Immature natural killer cell (primary cell): ENCODE measurements around the gene PASK. TPM values are rescaled to one million over a fixed set of nuclear protein-coding genes. Genes with fewer than 3 reads are reported as not detected.
"Not testable (repeated sequence)": the region's sequence is repeated elsewhere in the genome, so short reads cannot be mapped to it uniquely, and the experiment has no call there.

Experiments used
- DNase-seq, 3 donors: peaks; one replicate each; pipeline ENCODE4 v3.0.0; 2022; ENCODE audit warnings: mixed read lengths in 1 of 3
- H3K27ac Mint-ChIP-seq, 6 donors: one replicate each; pipeline ENCODE4 v1.8.0; 2020; ENCODE audit warnings: mixed read lengths in 6 of 6, mild to moderate bottlenecking in 5 of 6, inconsistent platforms in 4 of 6, moderate library complexity in 3 of 6
- H3K27me3 Mint-ChIP-seq, 3 donors: one replicate each; pipeline ENCODE4 v1.8.0; 2020 to 2021; ENCODE audit warnings: low read depth in 3 of 3, mild to moderate bottlenecking in 3 of 3, mixed read lengths in 3 of 3, moderate library complexity in 3 of 3, inconsistent platforms in 1 of 3
- H3K36me3 Mint-ChIP-seq, 3 donors: one replicate each; pipeline ENCODE4 v1.8.0; 2020; ENCODE audit warnings: mixed read lengths in 3 of 3, inconsistent platforms in 2 of 3, mild to moderate bottlenecking in 2 of 3
- H3K4me1 Mint-ChIP-seq, 2 donors: one replicate each; pipeline ENCODE4 v1.8.0; 2020; ENCODE audit warnings: inconsistent platforms in 2 of 2, mild to moderate bottlenecking in 2 of 2, mixed read lengths in 2 of 2, moderate library complexity in 1 of 2
- H3K4me3 Mint-ChIP-seq, 5 donors: one replicate each; pipeline ENCODE4 v1.8.0; 2020; ENCODE audit warnings: mild to moderate bottlenecking in 5 of 5, mixed read lengths in 5 of 5, inconsistent platforms in 3 of 5, moderate library complexity in 3 of 5
- H3K9me3 Mint-ChIP-seq, 6 donors: one replicate each; pipeline ENCODE4 v1.8.0; 2020; ENCODE audit warnings: mild to moderate bottlenecking in 6 of 6, mixed read lengths in 6 of 6, inconsistent platforms in 4 of 6, moderate library complexity in 3 of 6
- polyA plus RNA-seq, 3 donors: library from polyadenylated mRNA; unstranded; fragments of 300-500 nt; fragmentation: Illumina TruSeq; gene quantifications; one replicate each; pipeline ENCODE4 v1.2.3, GENCODE V29; 2021

The PASK gene
- polyA plus RNA-seq, result 1 to 10 TPM; 2.1 to 5.5 (median 4.9) TPM

DNA sequence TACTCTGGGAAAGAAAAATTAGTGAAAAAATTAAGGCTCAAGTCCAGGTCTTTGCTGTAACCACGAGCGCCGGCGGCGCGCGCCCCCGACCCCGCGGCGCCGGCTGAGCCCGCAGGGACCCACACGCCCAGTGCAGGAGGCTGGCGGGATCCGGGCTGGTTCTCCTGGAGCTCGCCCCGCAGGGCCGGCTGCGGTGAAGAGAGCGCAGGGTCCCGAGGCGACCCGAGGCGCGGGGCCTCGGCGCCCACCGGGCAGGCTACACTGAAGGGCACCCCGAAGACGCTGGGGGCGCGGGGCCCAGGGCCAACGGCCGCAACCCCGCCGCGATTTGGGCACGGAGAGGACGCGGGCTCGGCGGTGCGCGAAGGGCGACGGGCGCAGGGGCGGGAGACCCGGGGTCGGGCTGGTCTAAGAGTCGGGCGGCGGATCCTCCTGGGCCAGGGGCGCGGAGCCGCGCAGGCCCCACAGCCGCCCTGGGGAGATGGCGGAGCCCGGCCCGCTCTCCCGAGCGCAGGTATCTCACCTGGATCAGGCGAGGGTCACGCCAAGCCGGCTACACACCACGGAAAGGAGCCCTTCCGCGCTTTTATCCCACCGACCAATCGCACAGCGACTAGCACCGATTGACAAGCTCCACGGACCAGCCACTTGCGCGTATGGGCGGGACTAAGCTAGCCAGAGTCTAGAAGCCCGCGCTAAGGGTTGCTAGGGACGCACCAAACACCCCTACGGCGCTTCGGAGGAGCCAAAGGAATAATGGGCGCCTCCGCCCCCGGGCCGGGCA, at the start of gene PASK:
TSS of gene PASK (minus strand) at position 582 of the 784 bp plus-strand sequence. CDS start 6,440 bp downstream, outside the sequence.
- H3K27ac Mint-ChIP-seq, result peak within 1 kb of the TSS; percentile 90 to 97 (median 94)
- H3K4me3 Mint-ChIP-seq, result peak within 1 kb of the TSS; percentile 95 to 100 (median 99)
- DNase-seq, result peak; percentile 87 to 89 (median 88)
- peaks cover 2 to 6% (median 4%) of the 10 kb centered on the region in 3 donors for H3K36me3 Mint-ChIP-seq
- peaks cover 30 to 39% of the 10 kb centered on the region in 2 donors for H3K4me1 Mint-ChIP-seq
- peaks cover 2 to 4% (median 3%) of the 10 kb centered on the region in 3 donors for H3K27me3 Mint-ChIP-seq
- H3K9me3 Mint-ChIP-seq, result no peaks in the 10 kb centered on the region

DNA sequence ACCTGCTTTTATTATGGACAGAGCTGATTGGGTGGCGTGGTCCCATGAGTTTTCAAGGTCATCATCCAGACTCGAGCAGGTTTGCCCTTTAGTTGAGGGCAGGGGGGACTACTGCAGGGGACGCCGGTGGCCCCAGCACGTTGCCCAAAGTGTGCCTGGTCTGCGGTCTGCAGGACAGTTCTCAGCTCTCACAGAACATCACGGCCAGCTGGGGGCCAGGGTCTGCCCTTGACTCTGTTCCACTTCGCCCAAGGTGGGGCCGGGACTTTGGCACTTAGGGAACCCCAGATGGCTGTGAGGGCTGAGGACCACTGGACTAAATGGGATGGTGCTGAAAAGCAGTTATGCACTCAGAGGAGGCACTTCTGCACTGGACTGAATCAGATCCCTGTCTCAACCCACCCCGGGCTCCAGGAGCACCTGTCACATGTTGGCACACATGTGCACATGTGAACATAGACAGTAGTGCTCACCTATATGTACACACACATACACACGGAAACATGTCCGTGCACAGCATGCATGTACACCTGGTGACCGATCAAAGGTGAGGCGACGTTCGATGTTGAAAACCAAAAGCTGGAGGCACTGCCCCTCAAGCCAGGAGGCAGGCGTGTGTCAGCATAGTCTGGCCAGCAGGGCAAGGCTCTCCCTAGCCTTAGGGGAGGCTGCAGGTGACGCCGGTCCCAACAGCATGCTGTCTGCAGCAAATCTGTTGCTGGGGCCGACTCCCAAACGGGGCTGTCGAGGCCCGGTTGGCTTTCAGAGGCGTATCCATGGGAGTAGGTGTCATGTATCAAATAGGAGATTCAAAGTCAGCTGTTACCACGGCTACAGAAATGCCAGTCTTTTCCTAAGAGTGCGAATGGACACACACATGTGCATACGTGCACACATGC, 49.4 kb upstream of the PASK start:
- Mint-ChIP-seq H3K27me3 (no peaks in the 10 kb centered on the region), H3K27ac (no peak overlapping the region), H3K36me3 (no peaks in the 10 kb centered on the region), H3K4me1 (no peaks in the 10 kb centered on the region), H3K4me3 (no peak overlapping the region), H3K9me3 (no peaks in the 10 kb centered on the region)
- DNase-seq, result no peak

- Mint-ChIP-seq H3K4me1 (no peaks in the 10 kb centered on the region), H3K36me3 (no peaks in the 10 kb centered on the region), H3K27me3 (no peaks in the 10 kb centered on the region), H3K9me3 (no peaks in the 10 kb centered on the region), H3K4me3 (no peak overlapping the region), H3K27ac (no peak overlapping the region)
- no peak for DNase-seq
Measured at GRCh38 chr2:241197947-241198346, 48.7 kb upstream of the PASK start.

DNA sequence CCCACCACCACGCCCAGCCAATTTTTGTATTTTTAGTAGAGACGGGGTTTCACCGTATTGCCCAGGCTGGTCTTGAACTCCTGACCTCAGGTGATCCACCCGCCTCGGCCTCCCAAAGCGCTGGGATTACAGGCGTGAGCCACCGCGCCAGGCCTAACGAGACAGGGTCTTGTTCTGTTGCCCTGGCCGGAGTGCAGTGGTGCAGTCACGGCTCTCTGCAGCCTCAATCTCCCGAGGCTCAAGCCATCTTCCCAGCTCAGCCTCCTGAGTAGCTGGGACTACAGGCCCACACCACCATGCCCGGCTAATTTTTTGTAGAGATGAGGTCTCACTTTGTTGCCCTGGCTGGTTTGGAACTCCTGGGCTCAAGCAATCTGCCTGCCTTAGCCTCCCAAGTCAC, 48.0 kb upstream of the PASK start:
- not testable (repeated sequence) for H3K4me1 Mint-ChIP-seq, H3K9me3 Mint-ChIP-seq, H3K4me3 Mint-ChIP-seq, H3K27me3 Mint-ChIP-seq, H3K36me3 Mint-ChIP-seq, H3K27ac Mint-ChIP-seq, DNase-seq

DNA sequence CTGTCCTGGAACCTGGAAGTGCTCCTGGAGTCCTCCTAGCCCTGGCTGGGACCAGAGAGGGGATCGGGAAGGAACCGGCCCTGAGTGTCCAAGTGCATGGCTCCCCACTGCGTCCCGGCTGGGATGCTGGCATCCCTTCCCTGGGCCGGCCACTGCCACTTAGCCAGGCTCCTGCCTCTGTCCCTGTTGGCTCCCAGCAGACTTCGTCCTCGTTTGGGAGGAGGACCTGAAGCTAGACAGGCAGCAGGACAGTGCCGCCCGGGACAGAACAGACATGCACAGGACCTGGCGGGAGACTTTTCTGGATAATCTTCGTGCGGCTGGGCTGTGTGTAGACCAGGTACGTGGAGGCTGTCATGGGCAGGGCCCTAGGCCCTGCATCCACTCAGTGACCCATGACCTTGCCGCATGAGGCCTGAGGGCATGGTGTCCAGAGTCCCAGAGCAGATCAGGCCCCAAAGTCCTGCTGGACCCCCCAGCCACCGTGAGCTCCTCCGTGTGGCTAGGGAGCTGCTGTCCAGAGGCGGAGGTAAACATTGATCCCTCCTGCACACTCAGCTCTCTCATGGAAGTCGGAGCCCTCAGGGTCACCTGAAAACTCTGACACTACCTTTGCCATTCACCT, 46.3 kb upstream of the PASK start:
- Mint-ChIP-seq H3K27ac (no peak overlapping the region), H3K36me3 (no peaks in the 10 kb centered on the region), H3K4me1 (no peaks in the 10 kb centered on the region), H3K9me3 (no peaks in the 10 kb centered on the region), H3K27me3 (no peaks in the 10 kb centered on the region), H3K4me3 (no peak overlapping the region)
- no peak for DNase-seq

GRCh38 chr2:241194811-241195210, 45.5 kb upstream of the PASK start:
- Mint-ChIP-seq H3K36me3 (no peaks in the 10 kb centered on the region), H3K27me3 (no peaks in the 10 kb centered on the region), H3K4me3 (no peak overlapping the region), H3K27ac (no peak overlapping the region), H3K9me3 (no peaks in the 10 kb centered on the region), H3K4me1 (no peaks in the 10 kb centered on the region)
- DNase-seq, result no peak

GRCh38 chr2:241193271-241193670, 44.0 kb upstream of the PASK start:
- Mint-ChIP-seq H3K27me3 (no peaks in the 10 kb centered on the region), H3K9me3 (no peaks in the 10 kb centered on the region), H3K27ac (no peak overlapping the region), H3K4me1 (no peaks in the 10 kb centered on the region), H3K4me3 (no peak overlapping the region), H3K36me3 (no peaks in the 10 kb centered on the region)
- DNase-seq, result no peak

DNA sequence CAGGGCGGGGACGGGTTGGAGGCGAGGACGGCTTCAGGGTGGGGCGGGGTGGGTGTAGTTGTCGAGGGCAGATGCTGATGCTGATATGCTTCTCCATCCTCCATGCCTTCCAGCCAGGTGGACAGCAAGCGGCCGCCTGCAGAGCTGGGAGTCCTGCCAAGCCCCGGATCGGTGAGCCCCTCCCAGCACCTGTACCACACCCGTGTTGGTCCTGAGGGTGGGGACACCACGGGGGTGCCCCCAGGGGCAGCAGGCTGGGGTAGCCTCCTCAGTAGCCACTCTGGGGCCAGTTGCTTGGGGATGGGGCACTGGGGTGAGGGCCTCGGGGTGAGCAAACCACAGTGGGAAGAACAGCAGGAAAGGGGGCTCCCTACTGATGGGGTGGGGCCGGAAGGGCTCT, 41.8 kb upstream of the PASK start:
- no peaks in the 10 kb centered on the region for H3K9me3 Mint-ChIP-seq
- H3K4me1 Mint-ChIP-seq, result no peaks in the 10 kb centered on the region
- H3K27me3 Mint-ChIP-seq, result no peaks in the 10 kb centered on the region
- DNase-seq, result no peak
- H3K36me3 Mint-ChIP-seq, result no peaks in the 10 kb centered on the region
- no peak overlapping the region for H3K4me3 Mint-ChIP-seq
- H3K27ac Mint-ChIP-seq, result no peak overlapping the region

DNA sequence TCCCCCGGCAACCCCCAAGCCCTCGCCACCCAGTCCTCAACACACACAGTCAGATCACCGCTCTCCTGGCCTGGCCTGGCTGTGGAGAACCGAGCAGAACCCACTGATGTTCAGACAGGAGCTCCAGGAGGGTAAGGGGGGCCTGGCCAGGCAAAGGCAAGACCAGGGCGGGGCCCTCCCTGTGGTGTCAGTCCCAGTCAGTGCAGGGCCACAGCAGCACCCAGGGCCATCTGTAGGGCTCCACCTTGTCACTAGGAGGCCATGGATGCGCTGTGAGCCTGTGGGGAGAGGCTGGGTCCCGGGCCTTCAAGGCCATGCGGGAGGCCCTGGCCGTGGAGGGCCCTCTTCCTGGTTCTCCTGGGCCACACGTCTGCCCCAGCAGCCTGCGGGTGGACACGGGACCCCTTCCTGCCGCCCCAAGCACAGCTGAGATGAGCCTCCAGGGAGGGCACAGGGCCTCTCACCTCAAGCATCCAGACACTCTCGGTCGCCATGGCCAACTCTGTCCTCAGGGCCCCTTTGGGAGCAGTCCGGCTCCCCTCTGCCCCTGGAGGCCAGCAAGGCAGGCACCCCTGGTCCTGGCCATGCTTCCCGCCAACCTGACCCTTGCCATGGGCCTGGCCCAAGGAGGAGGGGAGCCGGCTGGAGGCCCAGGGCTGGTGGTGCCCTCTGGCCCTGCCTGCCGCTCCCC, 41.2 kb upstream of the PASK start:
- no peaks in the 10 kb centered on the region for H3K4me1 Mint-ChIP-seq
- H3K27me3 Mint-ChIP-seq, result no peaks in the 10 kb centered on the region
- no peaks in the 10 kb centered on the region for H3K36me3 Mint-ChIP-seq
- H3K27ac Mint-ChIP-seq, result no peak overlapping the region
- DNase-seq, result no peak
- H3K4me3 Mint-ChIP-seq, result no peak overlapping the region
- no peaks in the 10 kb centered on the region for H3K9me3 Mint-ChIP-seq

GRCh38 chr2:241189856-241190201, 40.6 kb upstream of the PASK start:
- H3K27ac Mint-ChIP-seq, result no peak overlapping the region
- peaks cover 0 to 2% (median 0%) of the 10 kb centered on the region in 3 donors for H3K27me3 Mint-ChIP-seq
- no peak overlapping the region for H3K4me3 Mint-ChIP-seq
- H3K9me3 Mint-ChIP-seq, result no peaks in the 10 kb centered on the region
- H3K4me1 Mint-ChIP-seq, result no peaks in the 10 kb centered on the region
- no peak for DNase-seq
- H3K36me3 Mint-ChIP-seq, result no peaks in the 10 kb centered on the region

DNA sequence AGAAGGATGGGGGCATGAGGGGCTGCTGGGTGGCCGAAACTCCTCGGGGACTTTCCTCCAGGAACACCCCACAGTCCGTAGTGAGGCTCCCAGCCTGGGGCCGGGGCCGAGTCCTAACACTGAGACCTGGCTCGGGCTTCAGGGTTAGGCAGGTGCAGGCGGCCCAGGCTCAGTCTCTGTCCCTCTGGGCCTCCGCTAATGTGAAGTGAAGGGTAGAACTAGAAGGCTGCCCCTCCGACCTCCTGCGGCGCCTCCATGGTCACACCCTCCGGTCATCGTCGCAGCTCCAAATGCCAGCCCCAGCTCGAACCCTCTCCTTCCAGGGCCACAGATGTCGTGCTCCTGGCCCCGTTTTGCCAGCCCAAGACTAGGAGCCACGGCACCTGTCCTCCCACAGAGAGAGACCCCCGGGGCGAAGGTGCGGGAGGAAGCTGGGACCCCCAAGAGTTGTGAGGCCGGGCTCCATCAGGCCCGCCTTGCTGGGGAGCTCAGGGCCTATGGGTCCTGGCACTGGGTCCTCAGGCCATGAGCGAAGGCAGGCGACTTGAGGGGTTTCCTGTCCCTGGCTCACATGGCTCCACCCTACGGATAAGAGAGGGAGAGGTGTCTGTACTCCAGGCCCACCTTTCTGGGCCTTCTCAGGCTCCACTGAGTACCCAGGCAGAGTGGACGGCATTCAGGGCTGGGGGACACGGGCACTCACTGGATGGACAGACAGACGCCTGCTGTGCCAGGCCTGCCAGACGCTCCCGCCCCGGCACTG, 40.0 kb upstream of the PASK start:
- Mint-ChIP-seq H3K9me3 (no peaks in the 10 kb centered on the region), H3K27me3 (peaks cover 0 to 2% (median 0%) of the 10 kb centered on the region in 3 donors), H3K27ac (no peak overlapping the region), H3K36me3 (no peaks in the 10 kb centered on the region), H3K4me3 (no peak overlapping the region), H3K4me1 (no peaks in the 10 kb centered on the region)
- no peak for DNase-seq

GRCh38 chr2:241188361-241189092, 39.3 kb upstream of the PASK start, which contains the start of gene ANO7:
Gene ANO7, plus strand, starts transcription at chr2:241188677. Its CDS starts 1,387 bp downstream, at chr2:241190064.
- Mint-ChIP-seq H3K4me1 (no peaks in the 10 kb centered on the region), H3K27ac (no peak within 1 kb of the TSS), H3K27me3 (peaks cover 0 to 2% (median 0%) of the 10 kb centered on the region in 3 donors), H3K36me3 (peaks cover 0 to 2% (median 0%) of the 10 kb centered on the region in 3 donors), H3K9me3 (no peaks in the 10 kb centered on the region), H3K4me3 (no peak within 1 kb of the TSS)
- DNase-seq, result no peak
